ENCODE measurements around the gene FYN. TPM values are rescaled to one million over a fixed set of nuclear protein-coding genes. Genes with fewer than 3 reads are reported as not detected.

Gene FYN
- total RNA-seq, 2 donors from 2014 or later: 13.7 to 103 TPM

GRCh38 chr6:111653434-111653833, 219.8 kb downstream of the FYN start:
- no peak for DNase-seq (ENCODE audit: low spot score)
- intact Hi-C loops (cut with DNase I): no loop called here
- TF ChIP-seq POLR2A (IDR thresholded peaks at IDR 0.05) (no peak), POLR2AphosphoS5 (IDR thresholded peaks at IDR 0.05) (no peak)
- TF ChIP-seq, protein P1, sequence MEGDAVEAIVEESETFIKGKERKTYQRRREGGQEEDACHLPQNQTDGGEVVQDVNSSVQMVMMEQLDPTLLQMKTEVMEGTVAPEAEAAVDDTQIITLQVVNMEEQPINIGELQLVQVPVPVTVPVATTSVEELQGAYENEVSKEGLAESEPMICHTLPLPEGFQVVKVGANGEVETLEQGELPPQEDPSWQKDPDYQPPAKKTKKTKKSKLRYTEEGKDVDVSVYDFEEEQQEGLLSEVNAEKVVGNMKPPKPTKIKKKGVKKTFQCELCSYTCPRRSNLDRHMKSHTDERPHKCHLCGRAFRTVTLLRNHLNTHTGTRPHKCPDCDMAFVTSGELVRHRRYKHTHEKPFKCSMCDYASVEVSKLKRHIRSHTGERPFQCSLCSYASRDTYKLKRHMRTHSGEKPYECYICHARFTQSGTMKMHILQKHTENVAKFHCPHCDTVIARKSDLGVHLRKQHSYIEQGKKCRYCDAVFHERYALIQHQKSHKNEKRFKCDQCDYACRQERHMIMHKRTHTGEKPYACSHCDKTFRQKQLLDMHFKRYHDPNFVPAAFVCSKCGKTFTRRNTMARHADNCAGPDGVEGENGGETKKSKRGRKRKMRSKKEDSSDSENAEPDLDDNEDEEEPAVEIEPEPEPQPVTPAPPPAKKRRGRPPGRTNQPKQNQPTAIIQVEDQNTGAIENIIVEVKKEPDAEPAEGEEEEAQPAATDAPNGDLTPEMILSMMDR (IDR thresholded peaks at IDR 0.05): no peak
- no peaks in the 10 kb centered on the region for H3K9me3 ChIP-seq
- H3K4me1 ChIP-seq (replicated peaks): peaks cover 7% of the 10 kb centered on the region
- 86% methylated on average over 1 of the region's 1 CpG for WGBS
- H3K36me3 ChIP-seq: no peaks in the 10 kb centered on the region
- H3K4me3 ChIP-seq: no peak overlapping the region
- H3K27me3 ChIP-seq (replicated peaks; ENCODE audit: insufficient read depth): no peaks in the 10 kb centered on the region
- H3K27ac ChIP-seq: no peak overlapping the region

GRCh38 chr6:111652156-111652555, 221.1 kb downstream of the FYN start:
- no peaks in the 10 kb centered on the region for H3K27me3 ChIP-seq (replicated peaks; ENCODE audit: insufficient read depth)
- H3K4me1 ChIP-seq (replicated peaks): no peaks in the 10 kb centered on the region
- intact Hi-C loops (cut with DNase I): no loop called here
- H3K9me3 ChIP-seq: no peaks in the 10 kb centered on the region
- no peak for DNase-seq (ENCODE audit: low spot score)
- H3K4me3 ChIP-seq: no peak overlapping the region
- no peak overlapping the region for H3K27ac ChIP-seq
- H3K36me3 ChIP-seq: no peaks in the 10 kb centered on the region
- TF ChIP-seq, protein P1 (IDR thresholded peaks at IDR 0.05): no peak
- no peak for TF ChIP-seq POLR2AphosphoS5 (IDR thresholded peaks at IDR 0.05)
- no peak for TF ChIP-seq POLR2A (IDR thresholded peaks at IDR 0.05)
- 93% methylated on average over 5 of the region's 5 CpGs for WGBS

GRCh38 chr6:111651185-111652034, 221.8 kb downstream of the FYN start:
- 95% methylated on average over 13 of the region's 13 CpGs for WGBS
- H3K4me3 ChIP-seq: no peak overlapping the region
- H3K9me3 ChIP-seq: no peaks in the 10 kb centered on the region
- no peak for DNase-seq (ENCODE audit: low spot score)
- TF ChIP-seq, protein P1 (IDR thresholded peaks at IDR 0.05): no peak
- no peak for TF ChIP-seq POLR2AphosphoS5 (IDR thresholded peaks at IDR 0.05)
- no peak for TF ChIP-seq POLR2A (IDR thresholded peaks at IDR 0.05)
- no peaks in the 10 kb centered on the region for H3K27me3 ChIP-seq (replicated peaks; ENCODE audit: insufficient read depth)
- intact Hi-C loops (cut with DNase I): no loop called here
- H3K27ac ChIP-seq: no peak overlapping the region
- no peaks in the 10 kb centered on the region for H3K4me1 ChIP-seq (replicated peaks)
- no peaks in the 10 kb centered on the region for H3K36me3 ChIP-seq

- intact Hi-C loops (cut with DNase I): no loop called here
- Histone ChIP-seq H3K27ac (no peak overlapping the region), H3K9me3 (no peaks in the 10 kb centered on the region), H3K36me3 (no peaks in the 10 kb centered on the region), H3K4me1 (replicated peaks) (no peaks in the 10 kb centered on the region), H3K4me3 (no peak overlapping the region), H3K27me3 (replicated peaks; ENCODE audit: insufficient read depth) (no peaks in the 10 kb centered on the region)
- WGBS: 96% methylated on average over 9 of the region's 9 CpGs
- TF ChIP-seq POLR2A (IDR thresholded peaks at IDR 0.05): no peak
- TF ChIP-seq, protein P1 (IDR thresholded peaks at IDR 0.05): no peak
- no peak for TF ChIP-seq POLR2AphosphoS5 (IDR thresholded peaks at IDR 0.05)
- no peak for DNase-seq (ENCODE audit: low spot score)
Measured at GRCh38 chr6:111650049-111650448, 223.2 kb downstream of the FYN start.

GRCh38 chr6:111648100-111648499, 225.2 kb downstream of the FYN start:
- H3K9me3 ChIP-seq: no peaks in the 10 kb centered on the region
- H3K27ac ChIP-seq: no peak overlapping the region
- H3K4me3 ChIP-seq: no peak overlapping the region
- intact Hi-C loops (cut with DNase I): loop anchor here (10.0 kb wide), 1 partner anchor 163 kb away; the partner anchor contains the start of gene REV3L
- no peaks in the 10 kb centered on the region for H3K36me3 ChIP-seq
- WGBS: 95% methylated on average over 5 of the region's 5 CpGs
- no peaks in the 10 kb centered on the region for H3K4me1 ChIP-seq (replicated peaks)
- TF ChIP-seq POLR2A (IDR thresholded peaks at IDR 0.05) (no peak), POLR2AphosphoS5 (IDR thresholded peaks at IDR 0.05) (no peak)
- TF ChIP-seq, protein P1 (IDR thresholded peaks at IDR 0.05): no peak
- DNase-seq (ENCODE audit: low spot score): no peak
- no peaks in the 10 kb centered on the region for H3K27me3 ChIP-seq (replicated peaks; ENCODE audit: insufficient read depth)
